GM19238 (cell line): ENCODE data around the gene DTNB.
A peak's percentile ranks its signal among the peaks of the same experiment; 100 is the strongest.
"Not testable (repeated sequence)": the region's sequence is repeated elsewhere in the genome, so short reads cannot be mapped to it uniquely, and the experiment has no call there.

Experiments
- DNase-seq: peaks from one replicate; pipeline ENCODE4 v3.0.0; 2011; ENCODE audit warnings: low spot score; ENCODE audit not compliant: insufficient read length

The DTNB gene

DNA sequence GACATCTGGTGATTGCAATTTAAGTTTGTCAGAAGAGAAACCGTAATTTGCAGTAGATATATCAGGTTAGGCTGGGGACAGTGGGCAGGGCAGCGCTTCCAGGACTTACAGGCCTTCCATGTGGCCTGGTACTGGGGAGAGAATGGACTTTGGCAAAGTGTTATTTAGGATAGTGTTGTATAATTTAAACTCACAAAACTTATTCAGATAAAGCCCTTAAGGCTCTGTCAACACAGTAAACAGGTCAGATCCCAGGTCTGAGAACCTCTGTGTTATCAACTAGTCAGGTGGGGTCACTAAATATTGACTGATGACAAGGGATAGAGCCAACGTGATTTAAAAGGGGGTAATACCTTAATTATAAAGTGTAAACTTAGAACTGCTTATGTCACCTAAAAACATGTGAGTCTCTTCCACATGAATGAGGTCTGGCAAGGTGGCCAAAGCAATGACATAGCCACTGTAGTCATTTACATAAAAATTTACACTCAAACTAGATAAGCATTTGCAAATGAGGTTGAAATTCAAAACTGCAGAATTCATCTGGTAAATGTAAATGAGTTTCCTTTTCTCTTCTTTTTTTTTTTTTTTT lies 251.5 kb downstream of the DTNB start:
- DNase-seq: no peak

DNA sequence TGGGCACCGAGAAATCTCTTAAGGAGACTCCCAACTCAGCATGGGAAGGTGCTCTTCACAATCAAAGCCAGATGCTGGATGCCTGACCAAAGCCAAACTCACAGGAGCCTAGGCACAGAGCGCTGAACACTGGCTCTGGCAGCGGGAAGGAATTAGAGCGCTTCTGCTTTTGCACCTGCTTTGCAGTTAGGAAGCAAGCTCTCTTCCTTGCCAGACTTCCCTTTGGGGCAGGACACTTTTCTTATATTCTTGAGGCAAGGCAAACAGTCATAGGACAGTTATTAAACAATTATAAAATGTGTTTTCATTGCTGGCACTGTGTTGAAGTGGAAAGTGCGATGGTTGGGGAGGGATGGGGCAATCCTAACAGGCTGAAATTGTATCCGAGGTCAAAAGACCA lies 252.1 kb downstream of the DTNB start:
- no peak for DNase-seq

DNA sequence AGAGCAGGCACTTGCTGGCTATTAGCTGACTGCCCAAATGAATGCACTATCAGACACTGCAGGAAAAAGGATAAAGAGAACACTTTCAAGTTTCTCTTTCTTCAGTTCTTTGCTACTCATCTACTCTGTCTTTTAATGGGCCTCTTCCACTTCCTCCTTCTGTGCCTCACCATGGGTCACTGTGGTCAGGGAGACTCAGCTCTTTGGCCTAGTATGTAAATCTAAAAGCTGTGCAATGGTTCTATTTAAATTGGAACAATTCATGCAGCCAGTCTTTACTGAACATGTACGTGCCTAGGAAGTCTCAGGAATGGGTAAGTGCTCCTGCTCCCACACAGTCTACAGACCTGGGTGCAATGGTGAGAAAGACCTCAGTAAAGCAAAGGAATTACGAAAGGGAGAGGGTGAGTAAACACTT lies 252.5 kb downstream of the DTNB start:
- no peak for DNase-seq

DNA sequence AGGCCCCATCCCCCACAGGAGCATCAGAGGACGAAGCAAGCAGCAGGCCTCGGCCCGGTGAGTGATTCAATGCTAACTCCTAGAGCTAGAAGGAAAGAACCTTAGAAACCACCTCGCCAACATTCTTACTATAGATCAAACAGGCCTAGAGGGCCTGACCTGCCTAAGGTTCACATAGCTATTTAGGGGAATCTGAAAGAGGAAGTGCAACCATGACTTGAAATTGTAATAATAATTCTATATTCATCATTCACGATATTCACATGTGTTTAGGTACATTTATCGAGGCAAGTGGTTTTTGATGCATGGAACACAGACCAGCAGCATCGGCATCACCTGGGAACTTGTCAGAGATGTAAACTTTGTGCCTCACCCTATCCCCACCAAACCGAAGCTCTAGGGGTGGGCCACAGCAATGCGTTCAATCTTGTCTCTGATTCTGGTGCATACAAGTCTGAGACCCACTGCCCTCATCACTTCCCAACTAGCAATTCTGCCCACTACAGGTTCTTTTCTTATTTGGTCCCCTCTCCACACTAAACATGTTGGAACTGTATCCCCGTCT lies 253.6 kb downstream of the DTNB start:
- peak; percentile 49 for DNase-seq

DNA sequence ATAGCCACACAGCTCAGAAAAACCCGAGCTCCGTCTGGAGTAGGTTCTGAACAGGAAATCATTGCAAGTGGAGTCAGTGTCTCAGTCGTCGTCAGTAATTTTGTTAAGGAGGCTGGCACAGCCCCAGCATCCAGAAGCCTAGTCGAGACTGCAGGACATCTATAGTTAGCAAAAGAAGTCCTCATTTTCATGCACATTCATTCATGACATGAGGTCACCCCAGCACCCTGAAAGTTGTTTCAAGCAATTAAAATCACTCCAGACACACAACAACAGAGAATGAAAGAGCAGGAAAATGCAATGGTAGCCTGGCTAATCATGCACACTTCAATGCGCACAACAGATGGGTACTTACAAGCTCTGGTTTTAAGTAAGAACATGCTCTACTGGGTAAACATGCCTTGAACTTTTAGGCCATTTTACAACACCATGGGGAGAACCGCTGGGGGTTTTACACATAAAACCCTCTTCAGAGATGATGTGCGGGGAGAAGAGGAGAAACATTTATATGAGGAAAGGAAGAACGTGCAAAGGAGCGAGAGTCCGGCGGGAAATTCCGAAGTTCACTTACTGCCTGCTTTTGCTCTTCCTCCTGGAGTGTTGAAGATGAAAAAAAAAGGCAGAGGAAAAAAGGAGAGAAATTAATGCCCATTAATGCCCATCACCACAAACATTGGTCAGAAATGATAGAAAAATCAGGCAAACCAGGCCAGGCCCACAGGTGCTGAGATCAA lies 254.3 kb downstream of the DTNB start:
- DNase-seq: no peak

DNA sequence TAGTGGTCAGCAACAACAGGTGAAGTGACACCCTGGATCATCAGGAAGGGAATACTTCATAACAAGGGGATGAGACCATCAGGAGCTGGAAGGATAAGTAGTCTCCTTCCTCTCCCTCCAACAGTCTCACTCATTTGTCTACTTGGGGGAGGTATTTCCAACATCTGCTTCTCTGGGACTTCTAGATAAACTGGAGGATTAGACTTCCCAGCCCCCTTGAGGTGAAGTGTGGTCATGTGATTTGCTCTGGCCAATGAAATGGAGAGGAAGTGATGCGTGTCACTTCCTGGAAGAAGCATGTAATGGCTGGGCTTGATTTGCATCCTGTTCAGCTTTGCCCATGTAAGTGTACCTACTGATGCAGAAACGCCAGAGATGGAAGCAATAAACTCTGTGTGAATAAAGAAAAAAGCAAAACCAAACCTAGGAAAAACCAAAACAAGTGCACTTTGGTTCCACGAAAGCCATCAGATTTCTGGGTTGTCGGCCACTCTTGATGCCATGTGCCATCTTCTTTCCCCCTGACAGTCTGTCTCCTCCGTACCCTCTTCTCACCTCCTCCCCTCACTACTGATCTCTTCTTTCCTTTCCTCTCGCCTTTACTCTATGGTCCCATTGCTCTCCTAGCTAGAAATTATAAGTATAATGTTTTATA lies 255.5 kb downstream of the DTNB start:
- DNase-seq: no peak

DNA sequence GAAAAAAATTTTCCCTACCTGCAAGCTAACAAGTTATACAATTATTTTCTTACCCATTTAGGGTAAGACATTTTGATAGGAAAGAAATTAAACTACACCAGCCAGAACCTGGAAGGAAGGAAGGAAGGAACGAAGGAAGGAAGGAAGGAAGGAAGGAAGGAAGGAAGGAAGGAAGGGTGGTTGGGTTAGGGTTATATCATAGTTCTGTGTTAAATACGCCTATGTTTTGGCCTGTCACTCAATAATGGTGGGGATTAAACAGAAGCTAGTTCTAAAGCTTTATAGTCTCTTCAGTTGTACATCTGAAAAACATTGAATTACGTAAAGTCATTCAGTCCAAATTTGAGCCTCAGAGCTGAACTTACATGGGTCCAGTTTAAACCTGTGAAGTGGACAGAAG lies 256.7 kb downstream of the DTNB start:
- no peak for DNase-seq

DNA sequence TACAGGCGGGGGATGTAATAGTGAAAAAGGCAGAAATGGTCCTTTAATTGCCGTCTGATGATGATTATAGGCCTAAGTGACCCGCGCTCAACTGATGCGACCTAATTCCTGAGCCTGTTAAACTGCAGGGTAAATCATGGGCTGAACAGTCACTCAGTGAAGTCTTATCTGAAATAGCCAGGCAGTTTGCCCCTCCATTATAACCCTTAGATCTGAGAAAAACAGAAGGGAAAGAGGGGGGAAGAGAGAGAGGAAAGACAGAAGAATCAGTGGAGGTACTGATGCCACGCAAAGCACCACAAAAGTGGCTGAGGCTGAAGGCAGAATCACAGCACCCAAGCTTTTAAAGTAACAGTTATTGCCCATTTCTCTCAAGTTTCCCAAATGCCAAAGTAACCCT lies 258.6 kb downstream of the DTNB start:
- DNase-seq: no peak

DNA sequence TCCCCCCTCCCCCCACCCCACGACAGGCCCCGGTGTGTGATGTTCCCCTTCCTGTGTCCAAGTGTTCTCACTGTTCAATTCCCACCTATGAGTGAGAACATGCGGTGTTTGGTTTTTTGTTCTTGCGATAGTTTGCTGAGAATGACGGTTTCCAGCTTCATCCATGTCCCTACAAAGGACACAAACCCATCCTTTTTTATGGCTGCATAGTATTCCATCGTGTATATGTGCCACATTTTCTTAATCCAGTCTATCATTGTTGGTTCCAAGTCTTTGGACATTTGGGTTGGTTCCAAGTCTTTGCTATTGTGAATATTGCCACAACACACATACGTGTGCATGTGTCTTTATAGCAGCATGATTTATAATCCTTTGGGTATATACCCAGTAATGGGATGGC lies 260.0 kb downstream of the DTNB start:
- DNase-seq: not testable (repeated sequence)

DNA sequence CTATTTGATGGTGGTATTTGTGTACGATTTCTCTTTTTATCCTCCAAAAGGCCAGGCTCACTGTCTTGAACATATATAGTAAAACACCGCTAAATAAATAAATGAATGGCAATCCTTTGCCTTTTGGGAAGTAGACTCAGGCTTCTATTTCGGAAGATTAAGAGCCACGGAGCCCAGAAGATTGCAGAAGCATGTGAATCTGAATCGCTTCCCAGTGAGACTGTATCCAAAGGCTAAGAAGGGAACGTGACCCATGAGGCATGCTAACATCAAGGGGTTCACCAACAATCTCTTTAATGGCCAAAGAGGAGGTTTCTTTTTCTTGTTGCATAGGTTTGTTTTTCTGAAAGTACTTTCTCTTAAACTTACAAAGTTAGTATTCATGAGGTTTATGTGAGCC lies 261.6 kb downstream of the DTNB start:
- no peak for DNase-seq

DNA sequence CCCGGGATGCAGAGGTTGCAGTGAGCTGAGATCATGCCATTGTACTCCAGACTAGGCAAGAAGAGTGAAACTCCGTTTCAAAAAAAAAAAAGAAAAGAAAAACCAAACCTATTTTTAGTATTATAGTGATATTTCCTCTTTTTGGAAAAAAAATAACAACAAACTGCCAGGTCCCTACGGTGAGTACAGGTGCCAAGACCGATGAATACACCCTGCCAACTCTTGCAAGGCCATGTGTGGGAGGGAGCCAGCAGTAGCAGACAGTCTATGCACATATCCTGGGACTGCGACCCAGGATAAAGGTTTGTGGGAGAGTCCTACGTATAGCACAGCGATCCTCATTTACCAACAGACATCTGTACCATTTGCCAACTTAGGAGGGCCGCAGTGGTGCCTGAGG lies 262.1 kb downstream of the DTNB start:
- no peak for DNase-seq

DNA sequence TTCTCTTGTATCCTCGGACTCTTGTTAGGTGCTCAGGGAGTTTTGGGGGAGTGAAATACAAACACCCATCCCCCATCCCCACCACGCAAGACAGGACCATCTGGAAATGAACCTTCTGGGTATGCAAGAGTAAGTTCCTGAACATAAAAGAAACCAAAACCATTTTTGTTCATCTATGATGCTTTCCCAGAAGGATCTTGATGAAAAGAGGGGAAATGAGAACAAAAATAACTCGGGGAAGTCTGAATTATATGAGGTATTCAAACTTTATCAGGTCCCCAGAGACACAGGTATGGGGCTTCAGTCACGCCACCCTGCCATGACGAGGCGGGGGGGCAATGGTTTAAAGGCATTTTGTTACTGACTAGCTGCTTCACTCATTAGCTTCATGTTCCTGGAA lies 263.0 kb downstream of the DTNB start:
- DNase-seq: no peak

DNA sequence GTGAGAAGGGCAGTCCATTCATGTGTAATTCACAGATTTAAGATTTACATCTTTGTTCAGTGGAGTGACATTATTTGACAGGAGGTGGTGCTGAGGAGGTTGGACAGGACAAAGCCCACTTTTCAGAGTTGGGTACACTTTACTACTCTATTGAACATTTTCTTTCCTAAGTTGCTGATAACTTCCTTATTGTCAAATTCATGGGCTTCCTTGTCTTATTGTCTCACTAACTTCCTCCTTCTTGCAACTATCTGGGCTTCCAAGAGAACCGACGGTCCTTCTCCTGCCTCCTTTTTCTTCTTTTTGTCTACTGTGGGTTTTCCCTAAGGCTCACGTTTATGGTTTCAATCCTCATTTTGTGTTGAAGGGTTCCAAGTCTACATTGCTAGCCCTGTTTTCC lies 263.9 kb downstream of the DTNB start:
- DNase-seq: no peak

DNA sequence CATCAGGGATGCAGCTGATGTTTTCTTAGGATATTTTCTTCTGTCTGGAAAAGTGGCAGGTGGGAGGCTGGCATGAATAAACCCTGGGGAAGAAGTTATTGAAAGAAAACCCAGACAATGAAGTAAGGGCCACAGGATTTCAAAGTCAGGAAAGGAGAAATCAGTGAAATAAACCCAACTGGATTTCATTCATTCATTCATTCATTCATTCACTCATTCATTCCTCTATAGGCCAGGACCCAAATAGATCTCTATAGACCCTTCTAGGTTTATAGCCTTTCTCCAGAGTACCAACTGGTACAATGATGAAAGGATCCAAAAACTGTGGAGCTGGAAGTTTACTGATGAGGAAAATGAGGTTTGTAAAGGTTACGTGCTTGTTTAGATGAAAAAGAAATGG lies 264.3 kb downstream of the DTNB start:
- DNase-seq: no peak

DNA sequence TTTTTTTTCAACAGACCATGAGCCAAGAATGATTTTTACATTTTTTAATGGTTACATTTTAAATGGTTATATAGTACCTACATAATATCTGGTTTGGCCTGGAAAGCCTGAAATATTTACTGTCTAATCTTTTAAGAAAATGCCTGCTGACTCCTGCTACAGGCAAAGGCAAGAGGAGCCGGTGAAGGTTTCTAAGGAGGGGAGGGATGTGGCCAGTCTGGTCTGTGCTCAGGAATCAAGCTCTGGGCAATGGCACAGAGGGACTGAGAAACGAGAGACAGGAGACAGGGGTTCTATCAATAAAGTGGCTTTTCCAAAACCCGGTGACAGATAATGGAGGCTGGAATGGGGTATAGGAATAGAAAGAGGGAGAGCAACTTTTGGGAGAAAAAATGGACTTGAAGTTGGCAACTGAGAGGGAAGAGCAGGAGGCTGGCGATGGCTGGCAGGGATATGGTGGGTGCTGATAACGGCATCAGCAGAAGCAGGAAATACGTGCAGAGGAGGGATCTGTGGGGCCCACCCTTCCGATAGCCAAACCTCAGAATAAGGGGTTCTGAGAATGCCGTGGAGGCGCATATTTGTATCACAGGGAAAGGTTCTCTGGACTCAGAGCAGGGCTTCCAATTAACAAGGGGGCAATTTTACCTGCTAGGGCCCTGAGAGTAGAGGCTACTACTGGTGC lies 267.6 kb downstream of the DTNB start:
- DNase-seq: no peak

DNA sequence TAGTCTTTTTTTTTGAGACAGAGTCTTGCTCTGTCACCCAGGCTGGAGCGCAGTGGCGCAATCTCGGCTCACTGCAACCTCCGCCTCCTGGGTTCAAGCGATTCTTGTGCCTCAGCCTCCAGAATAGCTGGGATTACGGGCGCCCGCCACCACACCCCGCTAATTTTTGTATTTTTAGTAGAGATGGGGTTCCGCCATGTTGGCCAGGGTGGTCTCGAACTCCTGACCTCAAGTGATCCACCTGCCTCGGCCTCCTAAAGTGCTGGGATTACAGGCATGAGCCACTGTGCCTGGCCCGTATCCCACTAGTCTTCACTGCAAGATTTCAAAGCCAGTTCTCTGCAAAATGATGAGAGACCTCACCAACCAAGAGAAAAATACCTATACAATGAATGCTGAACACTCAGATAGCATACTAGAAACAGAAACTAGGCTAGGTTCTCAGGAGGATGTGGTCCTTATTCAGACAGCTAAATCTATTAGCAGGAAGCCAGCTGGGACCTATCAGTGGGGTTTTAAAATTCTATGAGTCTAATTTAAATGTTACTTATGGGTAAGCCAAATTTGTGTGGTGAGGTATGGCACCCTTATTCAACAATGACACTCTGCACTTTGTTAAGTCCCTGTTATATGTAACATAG lies 270.1 kb downstream of the DTNB start:
- peak; percentile 60 for DNase-seq

DNA sequence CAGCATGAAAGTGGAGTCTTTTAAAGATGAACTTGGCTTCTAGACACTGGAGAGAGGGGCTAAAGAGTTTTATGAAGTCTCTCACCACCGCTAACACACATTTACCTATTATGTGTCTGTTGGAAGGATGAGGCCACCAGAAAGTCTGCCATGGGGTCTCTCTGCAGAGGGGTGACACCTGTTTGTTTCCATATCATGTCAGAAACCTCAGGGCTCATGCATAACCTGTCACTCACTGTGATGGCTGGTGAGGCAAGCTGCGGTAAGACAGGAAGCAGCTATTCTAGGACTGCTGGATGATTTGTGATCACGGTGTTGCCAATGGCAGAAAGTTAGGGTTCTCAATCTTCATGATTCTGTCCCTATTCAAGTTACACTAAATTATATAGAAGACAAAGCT lies 270.9 kb downstream of the DTNB start:
- DNase-seq: no peak

DNA sequence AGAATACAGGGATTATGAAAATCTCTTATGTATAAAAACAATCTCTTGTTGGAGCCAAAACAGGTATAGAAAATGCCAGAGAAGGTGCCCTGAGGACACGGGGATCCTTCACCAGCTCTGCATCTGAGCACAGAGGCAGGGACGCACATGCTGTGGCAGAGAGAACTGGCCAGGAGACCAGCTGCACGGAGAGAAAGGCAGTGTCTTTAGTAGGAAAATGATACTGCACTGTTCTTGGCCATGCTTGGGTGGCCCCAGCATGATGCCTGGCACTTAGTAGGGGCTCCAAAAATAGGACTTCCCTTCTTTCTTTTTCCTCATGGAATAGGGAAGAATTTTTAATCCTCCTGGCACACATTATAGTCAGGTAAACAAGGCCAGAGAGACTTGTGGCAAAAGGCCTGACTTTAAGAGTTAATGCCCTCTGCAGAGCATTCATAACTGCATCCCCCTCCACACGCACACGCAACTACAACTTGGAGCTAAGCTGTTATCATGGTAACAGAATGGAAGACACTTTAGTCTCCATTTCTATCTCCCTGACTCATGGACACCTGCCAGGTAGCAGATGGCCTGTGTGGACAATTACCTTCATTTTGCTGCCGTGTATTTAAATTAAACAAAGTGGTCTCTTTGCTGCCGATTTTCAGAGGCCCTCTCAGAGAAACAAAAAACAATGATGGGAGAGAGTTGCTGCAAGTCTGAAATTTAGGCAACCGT lies 271.9 kb downstream of the DTNB start:
- DNase-seq: no peak

DNA sequence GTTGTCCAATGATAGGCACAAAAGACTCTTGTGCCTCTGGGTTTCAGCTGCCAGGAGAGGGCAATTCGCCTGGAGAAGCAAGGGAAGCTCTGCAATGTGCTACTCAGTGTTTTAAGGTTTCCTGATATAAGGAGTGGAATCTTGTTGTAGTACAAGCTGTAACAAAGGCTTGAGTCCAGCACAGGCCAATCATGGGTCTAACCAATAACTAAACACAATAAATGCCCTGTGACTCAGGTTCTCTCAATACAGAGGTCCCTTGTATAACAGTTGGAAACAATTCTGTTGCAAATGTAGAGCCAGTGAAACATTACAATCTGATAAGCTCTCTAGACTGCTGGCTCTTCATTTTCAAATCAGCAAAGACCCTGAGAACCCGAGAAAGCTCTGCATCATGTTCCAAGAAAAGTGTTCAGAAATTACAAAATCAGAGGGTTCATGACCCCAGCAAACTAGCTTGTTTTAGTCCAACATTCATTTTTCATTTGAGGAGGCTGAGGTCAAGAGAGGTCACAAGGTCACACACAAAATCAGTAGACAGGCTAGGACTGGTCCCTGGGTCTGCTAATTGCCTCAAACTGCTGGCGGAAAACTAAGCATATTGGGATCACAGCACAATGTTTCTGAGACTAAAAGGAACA lies 272.7 kb downstream of the DTNB start:
- no peak for DNase-seq

DNA sequence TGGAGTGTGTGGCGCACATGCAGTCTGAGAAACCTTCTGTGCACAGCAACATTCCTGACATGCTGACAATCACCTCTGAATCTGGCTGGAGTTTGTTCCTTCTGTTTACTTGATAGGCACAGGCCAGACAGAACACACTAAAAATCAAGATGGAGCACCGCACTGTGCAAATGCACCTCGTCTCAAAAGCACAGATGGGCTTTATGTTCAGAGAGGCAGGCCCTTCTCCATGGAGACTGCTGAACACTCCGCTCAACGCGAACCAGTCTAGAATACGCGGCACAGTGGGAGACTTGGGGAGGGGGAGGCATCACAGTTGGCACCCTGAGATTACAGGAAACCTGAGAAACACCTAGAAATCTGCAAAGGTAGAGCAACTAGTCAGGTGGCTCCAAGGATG lies 273.2 kb downstream of the DTNB start:
- DNase-seq: no peak
